ENCODE data around the gene SEC24D. TPM values are rescaled to one million over a fixed set of nuclear protein-coding genes. Genes with fewer than 3 reads are reported as not detected.

The SEC24D gene
- 0.73 and 5.2 TPM in 2 replicates for polyA plus RNA-seq

GRCh38 chr4:118835571-118836300 is at the start of gene SEC24D:
Gene SEC24D, minus strand, starts transcription at chr4:118836126. Its CDS starts 2,430 bp downstream, at chr4:118833696.

GRCh38 chr4:118684873-118685811 is 150.8 kb downstream of the SEC24D start, which contains the start of gene METTL14:
Gene METTL14, plus strand, starts transcription at chr4:118685392. Its CDS starts 143 bp downstream, at chr4:118685535.

Other genes starting within 250 kb of the SEC24D start
- 22.8 and 25.3 TPM in 2 replicates for gene METTL14, start 150.7 kb downstream of the SEC24D start, polyA plus RNA-seq
- 1.8 and 6.7 TPM in 2 replicates for gene SYNPO2, start 52.7 kb upstream of the SEC24D start, polyA plus RNA-seq